Loucy (cell line): ENCODE results near the gene MTG2.

Experiments used
- H2AFZ ChIP-seq: fragments of 200-600 bp; sonication (generic); 2 replicates; pipeline ENCODE4 v1.6.0; 2016; ENCODE audit warnings: antibody characterized with exemption, mild to moderate bottlenecking, low read length, moderate library complexity
- H3F3A ChIP-seq: fragments of 200-600 bp; 2 replicates; pipeline ENCODE4 v1.6.0; 2016; ENCODE audit warnings: antibody characterized with exemption, low read depth, mild to moderate bottlenecking
- H3K27me3 ChIP-seq: fragments of 200-600 bp; sonication (generic); 2 replicates; pipeline ENCODE4 v1.6.1; 2014; ENCODE audit warnings: low read length, mild to moderate bottlenecking; ENCODE audit not compliant: insufficient read depth, poor library complexity, severe bottlenecking
- H3K36me3 ChIP-seq: fragments of 200-600 bp; sonication (generic); 2 replicates; pipeline ENCODE4 v1.6.1; 2016; ENCODE audit warnings: low read length; ENCODE audit not compliant: insufficient read depth
- H3K4me1 ChIP-seq: fragments of 200-600 bp; sonication (generic); 2 replicates; pipeline ENCODE4 v1.5.1; 2014; ENCODE audit warnings: low read length, mild to moderate bottlenecking; ENCODE audit not compliant: insufficient read depth, poor library complexity, severe bottlenecking
- H3K4me2 ChIP-seq: fragments of 200-600 bp; sonication (generic); 2 replicates; pipeline ENCODE4 v1.6.0; 2014; ENCODE audit warnings: antibody characterized with exemption, low read length, low read depth, mild to moderate bottlenecking; ENCODE audit not compliant: poor library complexity, severe bottlenecking
- H3K4me3 ChIP-seq: fragments of 200-600 bp; sonication (generic); 2 replicates; pipeline ENCODE4 v1.5.1; 2014; ENCODE audit warnings: low read length, mild to moderate bottlenecking, mixed read lengths; ENCODE audit not compliant: poor library complexity, severe bottlenecking
- H3K79me2 ChIP-seq: fragments of 200-600 bp; sonication (generic); 2 replicates; pipeline ENCODE4 v1.6.1; 2014; ENCODE audit warnings: low read length; ENCODE audit not compliant: insufficient read depth
- H3K9ac ChIP-seq: fragments of 200-600 bp; sonication (generic); 2 replicates; pipeline ENCODE4 v1.6.0; 2014; ENCODE audit warnings: mild to moderate bottlenecking, low read depth, low read length, moderate library complexity; ENCODE audit not compliant: poor library complexity, severe bottlenecking
- H3K9me2 ChIP-seq: fragments of 200-600 bp; sonication (generic); replicated peaks from 2 replicates; pipeline ENCODE4 v1.6.1; 2016; ENCODE audit warnings: low read depth, low read length, mixed read lengths
- H3K9me3 ChIP-seq: fragments of 200-600 bp; sonication (generic); 2 replicates; pipeline ENCODE4 v1.6.1; 2014; ENCODE audit warnings: mild to moderate bottlenecking, antibody characterized with exemption, low read length, low read depth; ENCODE audit not compliant: insufficient read depth
- H4K20me1 ChIP-seq: fragments of 200-600 bp; sonication (generic); 2 replicates; pipeline ENCODE4 v1.6.0; 2014; ENCODE audit warnings: antibody characterized with exemption, low read length, mild to moderate bottlenecking; ENCODE audit not compliant: insufficient read depth, poor library complexity, severe bottlenecking
- EZH2phosphoT487 ChIP-seq: fragments of 200-600 bp; IDR thresholded peaks from 2 replicates; pipeline ENCODE4 v1.6.1; 2018; ENCODE audit warnings: antibody characterized with exemption, mild to moderate bottlenecking, moderate library complexity, borderline replicate concordance
- TF ChIP-seq, protein P1 (sequence below): fragments of 200-600 bp; sonication (generic); conservative IDR thresholded peaks from 2 replicates; pipeline ENCODE4 v1.5.1; 2014; ENCODE audit warnings: mild to moderate bottlenecking, antibody characterized with exemption, low read length

MTG2 gene

DNA sequence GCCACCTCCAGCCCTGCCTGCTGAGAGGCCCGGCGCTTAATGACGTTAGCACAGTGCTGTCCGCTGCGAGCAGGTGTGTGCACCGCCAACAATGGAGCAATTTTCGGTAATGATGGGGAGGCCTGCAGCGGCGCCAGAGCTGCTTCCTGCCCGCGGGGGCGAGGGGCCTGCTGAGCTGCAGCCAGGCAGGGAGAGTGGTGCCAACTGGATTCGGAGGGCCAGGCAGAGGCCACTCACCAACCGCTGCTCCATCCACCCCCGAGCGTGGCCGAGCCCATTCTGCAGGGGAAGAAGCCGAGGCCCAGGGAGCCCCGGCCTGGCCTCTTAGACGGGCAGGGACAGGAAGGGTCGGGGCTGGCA is 27.6 kb downstream of the MTG2 start:
- H3K27me3 ChIP-seq = no peaks in the 10 kb centered on the region
- no peaks in the 10 kb centered on the region for H4K20me1 ChIP-seq
- H3K9ac ChIP-seq = no peak overlapping the region
- no peak overlapping the region for H3K4me2 ChIP-seq
- peaks cover 7% of the 10 kb centered on the region; the same call in 1 of the 2 replicates for H3K79me2 ChIP-seq
- H3K9me2 ChIP-seq = no peaks in the 10 kb centered on the region
- no peaks in the 10 kb centered on the region for H3K9me3 ChIP-seq
- H2AFZ ChIP-seq = no peak overlapping the region
- peaks cover 3% of the 10 kb centered on the region for H3K4me1 ChIP-seq
- no peak overlapping the region for H3K4me3 ChIP-seq
- H3F3A ChIP-seq = no peaks in the 10 kb centered on the region
- H3K36me3 ChIP-seq = no peaks in the 10 kb centered on the region
- no peak for TF ChIP-seq EZH2phosphoT487
- TF ChIP-seq, protein P1, sequence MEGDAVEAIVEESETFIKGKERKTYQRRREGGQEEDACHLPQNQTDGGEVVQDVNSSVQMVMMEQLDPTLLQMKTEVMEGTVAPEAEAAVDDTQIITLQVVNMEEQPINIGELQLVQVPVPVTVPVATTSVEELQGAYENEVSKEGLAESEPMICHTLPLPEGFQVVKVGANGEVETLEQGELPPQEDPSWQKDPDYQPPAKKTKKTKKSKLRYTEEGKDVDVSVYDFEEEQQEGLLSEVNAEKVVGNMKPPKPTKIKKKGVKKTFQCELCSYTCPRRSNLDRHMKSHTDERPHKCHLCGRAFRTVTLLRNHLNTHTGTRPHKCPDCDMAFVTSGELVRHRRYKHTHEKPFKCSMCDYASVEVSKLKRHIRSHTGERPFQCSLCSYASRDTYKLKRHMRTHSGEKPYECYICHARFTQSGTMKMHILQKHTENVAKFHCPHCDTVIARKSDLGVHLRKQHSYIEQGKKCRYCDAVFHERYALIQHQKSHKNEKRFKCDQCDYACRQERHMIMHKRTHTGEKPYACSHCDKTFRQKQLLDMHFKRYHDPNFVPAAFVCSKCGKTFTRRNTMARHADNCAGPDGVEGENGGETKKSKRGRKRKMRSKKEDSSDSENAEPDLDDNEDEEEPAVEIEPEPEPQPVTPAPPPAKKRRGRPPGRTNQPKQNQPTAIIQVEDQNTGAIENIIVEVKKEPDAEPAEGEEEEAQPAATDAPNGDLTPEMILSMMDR = no peak

- Histone ChIP-seq H4K20me1 (no peaks in the 10 kb centered on the region), H3K36me3 (no peaks in the 10 kb centered on the region), H3K27me3 (no peaks in the 10 kb centered on the region), H3K9me2 (no peaks in the 10 kb centered on the region), H3K4me3 (no peak overlapping the region), H3K4me1 (no peaks in the 10 kb centered on the region), H3K9ac (no peak overlapping the region), H3F3A (no peaks in the 10 kb centered on the region), H2AFZ (no peak overlapping the region), H3K9me3 (no peaks in the 10 kb centered on the region), H3K79me2 (no peaks in the 10 kb centered on the region; the same call in 1 of the 2 replicates), H3K4me2 (no peak overlapping the region)
- no peak for TF ChIP-seq EZH2phosphoT487
- TF ChIP-seq, protein P1 = no peak
Measured at GRCh38 chr20:62211216-62211615, 28.4 kb downstream of the MTG2 start.

GRCh38 chr20:62211769-62212288 is 29.0 kb downstream of the MTG2 start:
- H3K36me3 ChIP-seq = no peaks in the 10 kb centered on the region
- H3K9ac ChIP-seq = no peak overlapping the region

More at GRCh38 chr20:62211769-62212288, 29.0 kb downstream of the MTG2 start:
- TF ChIP-seq EZH2phosphoT487 = no peak
- TF ChIP-seq, protein P1 = no peak
- no peaks in the 10 kb centered on the region for H3K27me3 ChIP-seq
- no peak overlapping the region for H3K4me3 ChIP-seq
- H3K4me1 ChIP-seq = no peaks in the 10 kb centered on the region
- no peaks in the 10 kb centered on the region for H4K20me1 ChIP-seq
- no peak overlapping the region for H3K4me2 ChIP-seq
- no peaks in the 10 kb centered on the region for H3K79me2 ChIP-seq
- H2AFZ ChIP-seq = no peak overlapping the region
- no peaks in the 10 kb centered on the region for H3F3A ChIP-seq
- H3K9me2 ChIP-seq = no peaks in the 10 kb centered on the region
- no peaks in the 10 kb centered on the region for H3K9me3 ChIP-seq
